ENCODE measurements around the gene NGDN.

The NGDN gene

DNA sequence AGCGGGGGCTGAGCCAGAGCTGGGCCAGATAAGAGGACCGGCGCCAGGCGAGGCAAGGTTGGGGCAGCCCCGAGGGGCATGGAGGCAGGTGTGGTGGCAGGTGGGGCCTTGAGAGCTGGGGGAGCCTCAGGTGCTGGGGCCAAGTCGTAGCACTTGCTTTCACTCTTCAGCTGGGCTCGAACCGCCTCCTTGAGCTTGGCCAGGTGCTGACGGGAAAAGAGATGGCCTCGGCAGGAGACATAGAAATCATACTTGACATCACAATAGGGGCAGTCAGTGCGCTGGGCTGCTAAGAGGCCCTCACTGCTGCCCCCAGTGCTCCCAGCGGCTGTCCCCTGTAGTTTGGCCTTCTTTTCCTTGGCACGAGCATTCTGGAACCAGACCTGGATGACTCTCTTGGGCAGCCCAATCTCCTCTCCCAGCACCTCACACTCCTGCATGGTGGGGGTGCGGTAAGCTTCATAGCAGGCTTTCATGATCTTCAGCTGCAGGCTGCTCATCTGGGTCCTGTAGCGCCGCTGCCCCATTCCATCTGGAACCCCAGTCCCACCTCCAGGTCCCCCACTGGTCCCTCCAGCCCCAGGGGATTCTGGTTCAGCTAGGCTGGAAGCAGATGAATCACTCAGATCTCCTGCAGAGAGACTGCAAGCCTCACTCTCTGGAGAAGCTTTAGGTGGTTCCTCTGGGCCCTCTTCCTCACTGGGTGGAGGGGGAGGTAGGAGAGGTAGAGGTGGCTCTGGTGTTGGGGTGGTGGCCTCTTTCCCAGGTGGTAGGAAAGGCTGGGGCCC, 53.9 kb downstream of the NGDN start:
- DNase-seq = no peak

- no peak for DNase-seq
Measured at GRCh38 chr14:23524954-23525353, 55.5 kb downstream of the NGDN start.

- no peak for DNase-seq
Measured at GRCh38 chr14:23525611-23526010, 56.1 kb downstream of the NGDN start.
